HG03097 (cell line): ENCODE results near the gene CLCN1.

ENCODE experiments used
- ATAC-seq: cut with Tn5 transposase; IDR thresholded peaks from one replicate; pipeline ENCODE4 v1.9.1; 2021; ENCODE audit not compliant: unreplicated experiment, low FRiP score

CLCN1 gene

GRCh38 chr7:143394777-143395176 is 78.9 kb downstream of the CLCN1 start:
- no peak for ATAC-seq

GRCh38 chr7:143395187-143396149 is 79.6 kb downstream of the CLCN1 start:
- no peak for ATAC-seq

- ATAC-seq: no peak
Measured at GRCh38 chr7:143396182-143396581, 80.3 kb downstream of the CLCN1 start.

GRCh38 chr7:143396625-143397556 is 81.0 kb downstream of the CLCN1 start:
- ATAC-seq: no peak

GRCh38 chr7:143397710-143398530 is 82.0 kb downstream of the CLCN1 start:
- ATAC-seq: no peak

GRCh38 chr7:143398616-143399015 is 82.7 kb downstream of the CLCN1 start:
- no peak for ATAC-seq

- ATAC-seq: no peak
Measured at GRCh38 chr7:143399151-143399550, 83.2 kb downstream of the CLCN1 start.

- ATAC-seq: no peak
Measured at GRCh38 chr7:143399642-143400041, 83.7 kb downstream of the CLCN1 start.

- no peak for ATAC-seq
Measured at GRCh38 chr7:143401265-143401664, 85.4 kb downstream of the CLCN1 start.
